Testis (tissue), 3 donors: ENCODE measurements around the gene MEIS3. TPM values are rescaled to one million over a fixed set of nuclear protein-coding genes. Genes with fewer than 3 reads are reported as not detected.

Source experiments
- DNase-seq: peaks from one replicate; pipeline ENCODE4 v3.0.0-alpha.2; 2019
- H3K27ac ChIP-seq, 2 donors: fragments of 200-600 bp; sonication (generic); one replicate each; pipeline ENCODE4 v1.5.1; 2019
- H3K27me3 ChIP-seq: fragments of 200-600 bp; sonication (generic); one replicate; pipeline ENCODE4 v1.5.1; 2019
- H3K36me3 ChIP-seq: fragments of 200-600 bp; sonication (generic); one replicate; pipeline ENCODE4 v1.5.1; 2017; ENCODE audit warnings: low read depth; ENCODE audit errors: missing control alignments
- H3K4me1 ChIP-seq: fragments of 200-600 bp; sonication (generic); one replicate; pipeline ENCODE4 v1.5.1; 2019
- H3K4me3 ChIP-seq, 2 donors: fragments of 200-600 bp; sonication (generic); one replicate each; pipeline ENCODE4 v1.5.1; 2017 to 2019
- H3K9me3 ChIP-seq: fragments of 200-600 bp; sonication (generic); one replicate; pipeline ENCODE4 v1.5.1; 2017
- POLR2A ChIP-seq: fragments of 450-650 bp; IDR thresholded peaks from one replicate; pipeline ENCODE4 v1.6.1; 2017; ENCODE audit warnings: antibody characterized with exemption, mild to moderate bottlenecking, moderate library complexity
- WGBS, 2 donors: methylation state at CpG; one replicate each; pipeline ENCODE4 v1.1.5; 2018; 5-methylcytosine and 5-hydroxymethylcytosine counted together
- intact Hi-C: fragments of 100-400 bp; cut with DNase I; formaldehyde crosslinking; loops from one replicate; pipeline ENCODE4 v1.15.1; 2023; ENCODE audit warnings: low total_unique reads
- polyA plus RNA-seq: library from polyadenylated mRNA; stranded (reverse); fragments of 350-450 nt; fragmentation: Illumina TruSeq; extraction: RNeasy Lipid Tissue Mini Kit (QIAGEN cat#74804); gene quantifications from one replicate; pipeline ENCODE4 v1.2.3, GENCODE V29; 2014; ENCODE audit warnings: low read depth, low replicate concordance; ENCODE audit not compliant: insufficient read depth
- total RNA-seq, 2 donors: library from RNA; depleted of rRNA; stranded (reverse); fragments of >200 nt; gene quantifications; one replicate each; pipeline ENCODE4 v1.2.3, GENCODE V29; 2016
- TF ChIP-seq, protein P1 (sequence below), 3 experiments: fragments of 450-650 bp in 2 of 3; fragments of 200-600 bp in 1 of 3; sonication (generic) in 1 of 3; IDR thresholded peaks; one replicate each; pipeline ENCODE4 v1.5.1; 2016 to 2019; ENCODE audit warnings: antibody characterized with exemption in 3 of 3, mild to moderate bottlenecking in 2 of 3, moderate library complexity in 1 of 3

The MEIS3 gene
- total and polyA plus RNA-seq, 3 donors from 2014 or later, result 12.5 to 21.3 (median 17.4) TPM

DNA sequence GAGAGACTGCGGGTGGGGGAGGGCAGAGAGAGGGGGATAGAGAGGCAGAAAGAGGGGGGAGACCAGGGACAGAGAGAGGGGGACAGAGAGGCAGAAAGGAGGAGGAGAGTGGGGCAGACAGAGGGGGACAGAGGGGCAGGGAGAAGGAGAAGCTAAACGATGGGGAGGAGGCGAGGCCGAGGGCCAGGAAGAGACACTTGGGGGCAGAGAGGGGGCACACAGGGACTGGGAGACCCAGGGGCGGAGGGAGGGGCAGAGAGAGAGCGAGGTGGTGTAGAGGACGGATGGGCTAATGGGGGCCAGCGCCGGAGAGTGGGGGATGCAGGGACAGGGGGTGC is 666 bp downstream of the MEIS3 start:
- intact Hi-C loops, result no loop called here
- Histone ChIP-seq H3K4me1 (peaks cover 3% of the 10 kb centered on the region), H3K27ac (no peak overlapping the region), H3K36me3 (no peaks in the 10 kb centered on the region), H3K4me3 (peak overlapping the region; percentile 53), H3K9me3 (no peaks in the 10 kb centered on the region), H3K27me3 (no peaks in the 10 kb centered on the region)
- TF ChIP-seq POLR2A, result no peak
- TF ChIP-seq, protein P1, sequence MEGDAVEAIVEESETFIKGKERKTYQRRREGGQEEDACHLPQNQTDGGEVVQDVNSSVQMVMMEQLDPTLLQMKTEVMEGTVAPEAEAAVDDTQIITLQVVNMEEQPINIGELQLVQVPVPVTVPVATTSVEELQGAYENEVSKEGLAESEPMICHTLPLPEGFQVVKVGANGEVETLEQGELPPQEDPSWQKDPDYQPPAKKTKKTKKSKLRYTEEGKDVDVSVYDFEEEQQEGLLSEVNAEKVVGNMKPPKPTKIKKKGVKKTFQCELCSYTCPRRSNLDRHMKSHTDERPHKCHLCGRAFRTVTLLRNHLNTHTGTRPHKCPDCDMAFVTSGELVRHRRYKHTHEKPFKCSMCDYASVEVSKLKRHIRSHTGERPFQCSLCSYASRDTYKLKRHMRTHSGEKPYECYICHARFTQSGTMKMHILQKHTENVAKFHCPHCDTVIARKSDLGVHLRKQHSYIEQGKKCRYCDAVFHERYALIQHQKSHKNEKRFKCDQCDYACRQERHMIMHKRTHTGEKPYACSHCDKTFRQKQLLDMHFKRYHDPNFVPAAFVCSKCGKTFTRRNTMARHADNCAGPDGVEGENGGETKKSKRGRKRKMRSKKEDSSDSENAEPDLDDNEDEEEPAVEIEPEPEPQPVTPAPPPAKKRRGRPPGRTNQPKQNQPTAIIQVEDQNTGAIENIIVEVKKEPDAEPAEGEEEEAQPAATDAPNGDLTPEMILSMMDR (IDR thresholded peaks at IDR 0.05), result no peak
- no peak for DNase-seq
- WGBS, 2 donors, result 0 to 1% methylated on average over 7 to 9 of the region's 9 CpGs

DNA sequence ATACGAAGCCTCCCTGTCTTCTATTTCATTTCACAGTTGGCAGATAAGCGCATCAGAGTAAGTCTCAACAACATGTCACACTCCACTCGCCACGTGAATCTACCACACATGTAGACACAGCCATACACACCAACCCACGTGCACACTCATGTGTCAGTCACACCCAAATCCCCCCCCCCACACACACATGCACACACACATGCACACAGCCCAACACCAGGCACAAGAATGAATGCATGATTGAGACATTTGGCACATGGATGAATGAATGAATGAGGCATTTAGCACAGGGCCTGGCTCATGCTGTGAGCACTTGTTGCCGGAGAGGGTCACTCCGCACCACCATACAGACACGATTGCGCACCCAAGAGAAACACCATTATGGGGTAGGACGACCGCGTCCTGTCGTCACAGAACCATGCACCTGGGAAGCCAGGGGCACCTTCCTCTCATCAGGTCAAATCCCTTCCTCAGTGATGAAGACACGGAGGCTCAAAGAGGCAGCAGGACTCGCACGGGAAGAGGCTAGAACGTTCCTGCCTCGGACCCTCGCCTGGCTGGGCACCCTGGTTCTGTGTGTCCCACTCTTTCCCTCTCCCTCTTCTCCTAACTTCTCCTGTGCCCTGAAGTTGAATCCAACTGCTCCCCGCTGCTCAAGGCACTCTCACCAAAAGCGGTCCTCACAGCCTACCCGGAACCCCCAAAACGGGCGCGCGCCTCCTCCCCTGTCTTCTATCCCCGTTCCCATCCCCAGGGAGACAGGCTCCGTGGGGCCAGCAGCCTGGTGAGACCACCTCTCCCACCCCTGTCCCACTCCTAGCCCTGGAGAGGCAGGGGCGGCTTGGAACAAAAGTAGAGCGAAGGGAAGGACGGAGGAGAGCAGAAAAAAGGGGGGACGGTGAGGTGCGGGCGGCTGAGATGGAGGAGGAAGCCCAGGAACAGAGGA is 1.3 kb downstream of the MEIS3 start:
- DNase-seq, result no peak
- TF ChIP-seq, protein P1 (IDR thresholded peaks at IDR 0.05), result no peak
- TF ChIP-seq POLR2A, result no peak
- WGBS, 2 donors, result 11 to 20% methylated on average over 27 to 34 of the region's 34 CpGs
- no peaks in the 10 kb centered on the region for H3K27me3 ChIP-seq
- intact Hi-C loops, result no loop called here
- peaks cover 3% of the 10 kb centered on the region for H3K4me1 ChIP-seq
- peak overlapping the region; percentile 53 for H3K4me3 ChIP-seq
- no peak overlapping the region for H3K27ac ChIP-seq
- no peaks in the 10 kb centered on the region for H3K9me3 ChIP-seq
- H3K36me3 ChIP-seq, result no peaks in the 10 kb centered on the region

DNA sequence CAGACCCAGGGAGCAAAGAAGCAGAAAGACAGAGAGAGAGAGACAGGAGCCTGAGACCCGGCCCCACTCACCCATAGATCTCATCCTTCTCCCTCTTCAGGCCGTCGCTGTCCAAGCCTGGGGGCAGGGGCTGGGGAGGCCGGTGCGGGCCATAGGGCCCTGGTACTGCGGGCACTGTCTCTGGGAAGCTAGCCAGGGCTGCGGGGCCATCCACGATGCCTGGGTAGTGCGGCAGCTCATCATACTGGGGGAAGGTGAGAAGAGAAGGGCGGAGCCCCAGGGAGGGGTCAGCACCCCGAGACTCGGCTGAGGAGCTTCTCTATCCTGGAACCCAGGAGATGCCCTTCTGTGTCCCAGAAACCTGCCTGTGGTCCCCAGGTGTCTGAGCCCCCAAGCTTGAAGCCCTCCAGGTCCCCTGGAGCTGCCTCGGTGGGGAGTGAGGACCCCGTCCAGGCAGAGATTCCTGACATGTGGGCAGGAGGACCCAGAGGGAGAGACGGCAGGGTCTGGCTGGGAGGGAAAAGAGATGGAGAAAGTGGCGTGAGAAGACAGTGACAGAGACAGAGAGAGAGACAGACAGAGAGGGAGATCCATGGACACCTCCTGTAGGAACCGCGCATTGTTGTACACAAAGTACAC is 2.1 kb downstream of the MEIS3 start:
- Histone ChIP-seq H3K4me1 (peaks cover 3% of the 10 kb centered on the region), H3K36me3 (no peaks in the 10 kb centered on the region), H3K27ac (no peak overlapping the region), H3K27me3 (no peaks in the 10 kb centered on the region), H3K9me3 (no peaks in the 10 kb centered on the region), H3K4me3 (no peak overlapping the region)
- 39 to 42% methylated on average over 16 to 18 of the region's 18 CpGs for WGBS, 2 donors
- DNase-seq, result no peak
- intact Hi-C loops, result no loop called here
- TF ChIP-seq, protein P1 (IDR thresholded peaks at IDR 0.05), result no peak
- TF ChIP-seq POLR2A, result no peak

DNA sequence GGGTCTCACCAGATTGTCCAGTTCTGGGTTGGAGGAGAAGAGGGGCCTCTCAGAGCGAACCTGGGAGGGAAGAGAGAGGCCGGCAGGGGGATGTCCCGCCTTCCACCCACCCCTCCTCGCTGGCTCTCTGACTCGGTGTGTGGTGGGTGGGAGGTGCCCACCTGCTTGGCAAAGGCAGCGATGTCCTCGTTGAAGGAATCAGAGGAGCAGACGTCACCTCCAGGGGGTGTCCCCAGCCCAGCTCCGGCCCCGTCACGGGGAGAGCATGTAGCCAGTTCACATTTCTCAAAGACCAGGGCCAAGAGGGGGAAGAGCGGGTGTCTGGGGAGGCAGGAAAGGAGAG is 2.7 kb downstream of the MEIS3 start:
- H3K4me1 ChIP-seq, result no peaks in the 10 kb centered on the region
- intact Hi-C loops, result no loop called here
- no peak overlapping the region for H3K4me3 ChIP-seq
- no peak for DNase-seq
- H3K27me3 ChIP-seq, result no peaks in the 10 kb centered on the region
- no peaks in the 10 kb centered on the region for H3K9me3 ChIP-seq
- TF ChIP-seq POLR2A, result no peak
- TF ChIP-seq, protein P1 (IDR thresholded peaks at IDR 0.05), result no peak
- H3K36me3 ChIP-seq, result no peaks in the 10 kb centered on the region
- WGBS, 2 donors, result 59 to 60% methylated on average over 12 of the region's 12 CpGs
- H3K27ac ChIP-seq, result no peak overlapping the region
